ENCODE data around the gene FNBP1. TPM values are rescaled to one million over a fixed set of nuclear protein-coding genes. Genes with fewer than 3 reads are reported as not detected.
A peak's percentile ranks its signal among the peaks of the same experiment; 100 is the strongest.

FNBP1 gene
- total RNA-seq, 6 experiments from 2014 or later: 11.7 to 27.1 (median 15.9) TPM

DNA sequence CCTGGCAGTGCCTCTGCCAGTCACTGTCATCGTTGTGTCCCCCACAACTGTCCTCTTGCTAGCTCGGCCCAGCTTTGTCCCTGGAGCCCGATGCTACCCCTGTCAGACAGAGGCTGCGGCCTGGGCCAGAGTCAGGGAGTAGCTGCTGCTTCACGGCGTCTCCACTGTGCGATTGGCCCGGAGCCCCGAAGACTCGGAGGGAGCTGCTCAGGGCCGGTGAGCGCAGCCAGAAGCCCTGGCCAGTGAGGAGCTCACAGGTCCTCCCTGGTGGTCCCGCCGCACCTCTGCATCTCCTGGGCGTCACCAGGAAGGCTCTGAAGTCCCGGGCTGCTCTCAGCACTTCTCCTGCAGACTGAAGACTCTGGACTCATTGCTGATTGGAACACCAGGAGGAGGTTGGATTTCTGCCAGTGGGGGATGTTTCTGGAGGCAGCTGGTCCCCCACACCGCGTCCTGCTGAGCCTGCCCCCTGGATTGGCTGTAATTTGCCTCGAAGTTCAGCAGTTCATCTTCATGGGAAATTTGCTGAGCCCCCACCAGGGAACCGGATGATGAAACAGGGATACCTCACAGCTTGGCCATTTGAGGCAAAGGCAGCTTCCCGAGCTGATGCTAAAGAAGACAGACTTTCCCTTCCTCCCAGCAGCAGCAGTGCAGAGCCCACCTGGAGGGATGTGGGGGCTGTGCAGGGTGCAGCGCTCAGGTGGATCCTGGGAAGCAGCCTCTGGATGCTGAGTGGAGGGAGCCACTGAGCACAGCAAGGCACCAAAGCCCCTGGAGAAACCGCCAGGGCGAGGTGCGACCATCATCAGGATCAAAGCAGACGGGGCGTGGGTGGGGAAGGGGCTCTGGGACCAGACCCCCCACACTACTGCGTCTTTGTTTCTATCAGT is 162.1 kb downstream of the FNBP1 start:
- 100% methylated on average over 4 of the region's 28 CpGs for WGBS (ENCODE audit: insufficient coverage, low coverage, low lambda C conversion rate, missing lambda C conversion rate)
- H3K36me3 ChIP-seq: peaks cover 0 to 17% (median 0%) of the 10 kb centered on the region in 4 donors
- DNase-seq: no peak
- H3K4me1 ChIP-seq: peaks cover 0 to 22% (median 2%) of the 10 kb centered on the region in 4 donors
- intact Hi-C loops (cut with DNase I): loop anchor here in 1 of 2 donors (10.0 kb wide), 1 partner anchor 224 kb away; no protein-coding TSS in a partner anchor
- no peak overlapping the region for H3K27ac ChIP-seq
- no peak for TF ChIP-seq POLR2A (IDR thresholded peaks at IDR 0.05)
- TF ChIP-seq, protein P1, sequence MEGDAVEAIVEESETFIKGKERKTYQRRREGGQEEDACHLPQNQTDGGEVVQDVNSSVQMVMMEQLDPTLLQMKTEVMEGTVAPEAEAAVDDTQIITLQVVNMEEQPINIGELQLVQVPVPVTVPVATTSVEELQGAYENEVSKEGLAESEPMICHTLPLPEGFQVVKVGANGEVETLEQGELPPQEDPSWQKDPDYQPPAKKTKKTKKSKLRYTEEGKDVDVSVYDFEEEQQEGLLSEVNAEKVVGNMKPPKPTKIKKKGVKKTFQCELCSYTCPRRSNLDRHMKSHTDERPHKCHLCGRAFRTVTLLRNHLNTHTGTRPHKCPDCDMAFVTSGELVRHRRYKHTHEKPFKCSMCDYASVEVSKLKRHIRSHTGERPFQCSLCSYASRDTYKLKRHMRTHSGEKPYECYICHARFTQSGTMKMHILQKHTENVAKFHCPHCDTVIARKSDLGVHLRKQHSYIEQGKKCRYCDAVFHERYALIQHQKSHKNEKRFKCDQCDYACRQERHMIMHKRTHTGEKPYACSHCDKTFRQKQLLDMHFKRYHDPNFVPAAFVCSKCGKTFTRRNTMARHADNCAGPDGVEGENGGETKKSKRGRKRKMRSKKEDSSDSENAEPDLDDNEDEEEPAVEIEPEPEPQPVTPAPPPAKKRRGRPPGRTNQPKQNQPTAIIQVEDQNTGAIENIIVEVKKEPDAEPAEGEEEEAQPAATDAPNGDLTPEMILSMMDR (IDR thresholded peaks at IDR 0.05): no peak
- no peaks in the 10 kb centered on the region for H3K9me3 ChIP-seq
- no peak for ATAC-seq
- H3K4me3 ChIP-seq: no peak overlapping the region
- H3K27me3 ChIP-seq: no peaks in the 10 kb centered on the region

DNA sequence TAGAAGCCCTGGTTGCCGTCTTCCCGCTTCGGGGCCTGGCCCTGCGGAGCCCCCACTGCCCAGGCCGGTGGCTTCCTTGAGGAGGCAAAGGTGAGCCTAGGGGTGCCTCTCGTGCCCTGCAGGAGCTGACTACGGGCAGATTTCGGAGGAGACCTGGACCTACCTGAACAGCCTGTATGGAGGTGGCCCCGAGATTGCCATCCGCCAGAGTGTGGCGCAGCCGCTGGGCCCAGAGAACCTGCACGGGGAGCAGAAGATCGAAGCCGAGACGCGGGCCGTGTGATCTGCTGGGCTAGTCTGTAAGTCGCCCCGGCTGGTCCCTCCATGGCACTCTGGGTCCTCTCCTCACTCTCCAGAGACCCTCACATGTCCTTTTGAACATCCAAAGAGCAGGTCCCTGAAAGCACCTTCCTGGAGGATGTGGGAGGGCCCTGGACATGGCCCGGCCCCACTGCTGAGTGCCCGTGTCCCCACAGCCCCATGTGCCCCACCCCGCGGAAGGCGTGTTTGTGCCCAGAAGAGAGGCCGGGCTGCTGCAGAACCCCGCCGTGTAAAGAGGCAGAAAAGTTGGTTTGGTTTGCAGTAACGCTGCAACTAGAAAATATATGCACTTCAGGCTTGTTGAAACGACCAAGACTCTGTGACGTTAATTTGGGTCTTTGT is 162.9 kb downstream of the FNBP1 start:
- Histone ChIP-seq H3K9me3 (no peaks in the 10 kb centered on the region), H3K27me3 (no peaks in the 10 kb centered on the region), H3K4me1 (peaks cover 0 to 14% (median under 1%) of the 10 kb centered on the region in 4 donors), H3K27ac (no peak overlapping the region), H3K36me3 (peaks cover 0 to 25% (median 2%) of the 10 kb centered on the region in 4 donors), H3K4me3 (no peak overlapping the region)
- ATAC-seq (no peak), DNase-seq (no peak)
- TF ChIP-seq, protein P1 (IDR thresholded peaks at IDR 0.05): no peak
- no peak for TF ChIP-seq POLR2A (IDR thresholded peaks at IDR 0.05)
- WGBS (ENCODE audit: insufficient coverage, low coverage, low lambda C conversion rate, missing lambda C conversion rate): 94% methylated on average over 7 of the region's 31 CpGs
- intact Hi-C loops (cut with DNase I): loop anchor here in 1 of 2 donors (10.0 kb wide), 1 partner anchor 225 kb away; no protein-coding TSS in a partner anchor

DNA sequence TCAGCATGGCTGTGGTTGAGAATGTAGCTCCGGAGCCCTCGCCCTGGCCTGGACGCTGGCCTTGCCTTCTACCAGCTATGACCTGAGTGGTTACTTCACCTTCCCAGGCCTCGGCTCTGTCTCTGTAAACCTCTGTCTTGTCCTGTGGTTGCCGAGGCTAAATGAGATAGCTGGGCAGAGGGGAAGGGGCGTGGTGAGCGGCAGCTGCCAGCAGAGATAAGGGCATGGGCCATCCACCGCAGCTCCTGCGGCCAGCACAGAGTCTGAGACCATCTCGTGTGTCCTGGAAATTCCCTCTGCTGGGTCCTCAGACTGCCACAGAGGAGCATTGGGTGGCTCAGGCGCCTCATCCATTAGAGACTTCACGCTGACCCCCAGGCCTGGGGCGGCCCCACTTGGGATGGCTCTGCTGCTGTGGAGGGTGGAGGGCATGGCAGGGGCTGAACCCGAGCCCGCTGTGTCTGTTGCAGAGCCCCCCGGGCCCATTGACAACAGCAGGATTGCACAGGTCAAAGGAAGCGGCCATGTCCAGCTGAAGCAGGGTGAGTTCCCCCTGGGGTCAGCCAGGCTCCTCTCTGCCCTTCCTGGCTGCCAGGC is 163.8 kb downstream of the FNBP1 start:
- Histone ChIP-seq H3K27me3 (no peaks in the 10 kb centered on the region), H3K4me3 (no peak overlapping the region), H3K9me3 (no peaks in the 10 kb centered on the region), H3K27ac (no peak overlapping the region), H3K4me1 (peaks cover 0 to 6% (median 0%) of the 10 kb centered on the region in 4 donors), H3K36me3 (peaks cover 0 to 34% (median 6%) of the 10 kb centered on the region in 4 donors)
- ATAC-seq (no peak), DNase-seq (peak in 1 of 3 donors; percentile 27)
- WGBS (ENCODE audit: insufficient coverage, low coverage, low lambda C conversion rate, missing lambda C conversion rate): 84% methylated on average over 4 of the region's 17 CpGs
- intact Hi-C loops (cut with DNase I): no loop called here
- TF ChIP-seq POLR2A (IDR thresholded peaks at IDR 0.05): no peak
- TF ChIP-seq, protein P1 (IDR thresholded peaks at IDR 0.05): no peak

DNA sequence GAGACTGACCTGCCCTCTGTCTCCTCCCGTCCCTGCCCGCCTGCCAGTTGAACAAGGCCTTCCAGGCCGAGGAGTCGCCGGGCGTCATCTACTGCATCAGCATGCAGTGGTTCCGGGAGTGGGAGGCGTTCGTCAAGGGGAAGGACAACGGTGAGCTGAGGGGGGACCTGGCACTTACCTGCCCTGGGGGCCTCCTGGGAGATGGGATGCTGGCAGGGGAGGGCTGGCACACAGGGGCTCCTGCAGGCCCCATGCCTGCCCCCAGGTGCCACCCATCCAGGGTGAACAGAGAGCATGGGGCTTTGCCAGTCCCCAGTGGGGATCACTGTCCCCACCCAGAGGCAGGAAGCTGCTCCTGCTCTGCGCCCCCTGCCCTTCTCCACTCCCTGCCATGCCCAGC is 164.7 kb downstream of the FNBP1 start:
- TF ChIP-seq POLR2A (IDR thresholded peaks at IDR 0.05): no peak
- TF ChIP-seq, protein P1 (IDR thresholded peaks at IDR 0.05): no peak
- WGBS (ENCODE audit: insufficient coverage, low coverage, low lambda C conversion rate, missing lambda C conversion rate): no CpG with 5 or more reads among the region's 11 CpGs
- DNase-seq (no peak), ATAC-seq (no peak)
- no peaks in the 10 kb centered on the region for H3K27me3 ChIP-seq
- no peaks in the 10 kb centered on the region for H3K9me3 ChIP-seq
- no peak overlapping the region for H3K4me3 ChIP-seq
- H3K36me3 ChIP-seq: peaks cover 0 to 38% (median 10%) of the 10 kb centered on the region in 4 donors
- intact Hi-C loops (cut with DNase I): no loop called here
- H3K27ac ChIP-seq: no peak overlapping the region
- no peaks in the 10 kb centered on the region for H3K4me1 ChIP-seq
